ENCODE data around the gene EPHB1. TPM values are rescaled to one million over a fixed set of nuclear protein-coding genes. Genes with fewer than 3 reads are reported as not detected.

The EPHB1 gene
- total RNA-seq, 5 donors from 2014 or later (not counting 1 experiment from before 2014, with no cell fraction given): 0.28 to 0.72 (median 0.31) TPM; not detected in 1

DNA sequence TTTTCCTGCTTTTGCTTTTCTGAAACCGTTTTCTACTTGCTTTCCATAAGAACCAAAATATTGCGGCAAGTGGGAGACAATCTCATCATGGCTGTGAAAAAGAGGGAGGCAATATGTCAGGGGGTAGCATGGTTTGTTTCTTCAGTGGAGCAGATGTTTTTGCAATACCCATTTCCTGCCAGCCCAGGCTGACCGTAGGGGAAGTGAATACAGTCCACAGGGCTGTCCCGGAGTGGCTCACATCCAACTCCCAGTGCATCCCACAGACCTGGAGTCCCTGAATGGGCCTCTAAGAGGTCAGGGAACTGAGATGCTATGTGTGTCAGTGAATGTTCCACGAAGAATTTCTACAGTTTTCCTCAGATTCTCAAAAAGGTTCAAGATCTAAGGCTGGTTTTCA lies 69.6 kb downstream of the EPHB1 start:
- Mint-ChIP-seq H3K36me3 (no peaks in the 10 kb centered on the region), H3K27me3 (peaks cover 2 to 3% of the 10 kb centered on the region in 2 donors), H3K27ac (no peak overlapping the region), H3K4me1 (no peaks in the 10 kb centered on the region), H3K9me3 (no peaks in the 10 kb centered on the region), H3K4me3 (no peak overlapping the region)
- DNase-seq (no peak), ATAC-seq (replicated peaks in 1 of 4) (no peak)
- Histone ChIP-seq H3K27me3 (replicated peaks in 1 of 2; ENCODE audit: control insufficient read depth in 2 of 2, extremely low read depth in 1 of 2, insufficient read depth in 2 of 2, low read length in 1 of 2) (no peaks in the 10 kb centered on the region), H3K9me3 (no peaks in the 10 kb centered on the region), H3K4me3 (ENCODE audit: control insufficient read depth in 1 of 2, extremely low read depth in 1 of 2, low read length in 1 of 2) (no peak overlapping the region), H3K36me3 (ENCODE audit: control insufficient read depth in 2 of 2, extremely low read depth in 1 of 2, insufficient read depth in 1 of 2, low read length in 1 of 2) (no peaks in the 10 kb centered on the region), H3K4me1 (ENCODE audit: control insufficient read depth in 1 of 2, extremely low read depth in 1 of 2, insufficient read depth in 2 of 2, low read length in 2 of 2) (no peaks in the 10 kb centered on the region), H3K27ac (ENCODE audit: low read length) (no peak overlapping the region)
- ChIA-PET POLR2A (no interaction called here), CTCF (no interaction called here)
- 40% methylated on average over 1 of the region's 5 CpGs for WGBS (ENCODE audit: insufficient coverage)

DNA sequence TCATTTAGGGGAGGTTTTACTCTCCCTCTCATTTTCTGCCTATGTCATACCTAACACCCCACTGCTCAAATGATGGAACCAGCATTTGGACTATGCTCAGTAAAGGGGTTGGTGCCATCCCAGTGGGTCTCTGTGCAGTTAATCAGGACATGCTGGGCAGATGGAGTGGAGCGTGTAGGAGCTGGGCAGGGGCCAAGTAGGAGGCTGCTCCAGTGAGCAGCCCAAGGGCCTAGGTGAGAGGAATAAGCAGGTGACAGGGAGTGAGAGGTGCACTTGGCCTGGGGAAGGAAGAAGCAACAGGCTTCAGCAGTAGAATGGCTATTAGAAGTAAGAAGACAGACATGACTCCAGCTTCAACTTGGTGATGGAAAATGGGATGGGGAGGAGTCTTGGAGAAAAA lies 72.2 kb downstream of the EPHB1 start:
- WGBS (ENCODE audit: insufficient coverage): 56% methylated on average over 1 of the region's 1 CpG
- Mint-ChIP-seq H3K27me3 (peaks cover 2 to 3% of the 10 kb centered on the region in 2 donors), H3K27ac (no peak overlapping the region), H3K36me3 (no peaks in the 10 kb centered on the region), H3K4me3 (no peak overlapping the region), H3K9me3 (no peaks in the 10 kb centered on the region), H3K4me1 (no peaks in the 10 kb centered on the region)
- no peak overlapping the region for H3K4me3 ChIP-seq (ENCODE audit: control insufficient read depth in 1 of 2, extremely low read depth in 1 of 2, low read length in 1 of 2)
- H3K9me3 ChIP-seq: no peaks in the 10 kb centered on the region
- ATAC-seq (replicated peaks in 1 of 4) (no peak), DNase-seq (no peak)
- no peaks in the 10 kb centered on the region for H3K36me3 ChIP-seq (ENCODE audit: control insufficient read depth in 2 of 2, extremely low read depth in 1 of 2, insufficient read depth in 1 of 2, low read length in 1 of 2)
- ChIA-PET CTCF (no interaction called here), POLR2A (no interaction called here)
- H3K4me1 ChIP-seq (ENCODE audit: control insufficient read depth in 1 of 2, extremely low read depth in 1 of 2, insufficient read depth in 2 of 2, low read length in 2 of 2): no peaks in the 10 kb centered on the region
- no peaks in the 10 kb centered on the region for H3K27me3 ChIP-seq (replicated peaks in 1 of 2; ENCODE audit: control insufficient read depth in 2 of 2, extremely low read depth in 1 of 2, insufficient read depth in 2 of 2, low read length in 1 of 2)
- H3K27ac ChIP-seq (ENCODE audit: low read length): no peak overlapping the region

DNA sequence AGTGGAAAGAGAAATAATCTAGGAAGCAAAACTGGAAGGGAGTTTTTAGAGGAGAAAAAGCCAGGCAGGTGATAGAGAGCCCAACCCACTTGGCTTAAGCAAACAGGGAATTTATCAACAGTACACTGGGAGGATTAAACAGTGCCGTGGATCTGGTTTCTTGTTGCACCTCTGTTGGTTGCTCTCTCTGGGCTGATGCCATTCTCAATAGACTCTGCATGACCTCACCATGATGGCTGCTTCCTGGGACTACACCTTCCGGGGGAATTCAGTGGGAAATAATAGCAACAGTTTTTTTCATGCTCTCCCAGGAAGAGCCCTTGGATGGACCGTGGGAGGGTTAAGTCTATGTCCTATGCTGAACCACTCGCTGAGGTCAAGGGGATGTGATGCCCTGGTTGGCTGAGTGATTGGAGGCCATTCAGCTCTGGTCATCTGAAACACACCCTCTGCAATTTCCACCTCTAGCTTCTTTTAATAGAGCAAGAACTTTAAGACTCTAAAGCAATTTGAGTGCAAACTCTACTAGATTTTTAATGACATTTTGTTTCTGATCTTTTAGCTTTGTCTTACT lies 74.2 kb downstream of the EPHB1 start:
- Mint-ChIP-seq H3K27me3 (peaks cover 2 to 9% of the 10 kb centered on the region in 2 donors), H3K27ac (no peak overlapping the region), H3K36me3 (no peaks in the 10 kb centered on the region), H3K4me3 (no peak overlapping the region), H3K9me3 (no peaks in the 10 kb centered on the region), H3K4me1 (no peaks in the 10 kb centered on the region)
- POLR2A ChIA-PET: no interaction called here
- Histone ChIP-seq H3K9me3 (no peaks in the 10 kb centered on the region), H3K4me1 (ENCODE audit: control insufficient read depth in 1 of 2, extremely low read depth in 1 of 2, insufficient read depth in 2 of 2, low read length in 2 of 2) (no peaks in the 10 kb centered on the region), H3K36me3 (ENCODE audit: control insufficient read depth in 2 of 2, extremely low read depth in 1 of 2, insufficient read depth in 1 of 2, low read length in 1 of 2) (no peaks in the 10 kb centered on the region), H3K27ac (ENCODE audit: low read length) (no peak overlapping the region), H3K27me3 (replicated peaks in 1 of 2; ENCODE audit: control insufficient read depth in 2 of 2, extremely low read depth in 1 of 2, insufficient read depth in 2 of 2, low read length in 1 of 2) (no peaks in the 10 kb centered on the region), H3K4me3 (ENCODE audit: control insufficient read depth in 1 of 2, extremely low read depth in 1 of 2, low read length in 1 of 2) (no peak overlapping the region)
- DNase-seq (no peak), ATAC-seq (replicated peaks in 1 of 4) (no peak)
- WGBS (ENCODE audit: insufficient coverage): 100% methylated on average over 1 of the region's 4 CpGs
- CTCF ChIA-PET: no interaction called here

DNA sequence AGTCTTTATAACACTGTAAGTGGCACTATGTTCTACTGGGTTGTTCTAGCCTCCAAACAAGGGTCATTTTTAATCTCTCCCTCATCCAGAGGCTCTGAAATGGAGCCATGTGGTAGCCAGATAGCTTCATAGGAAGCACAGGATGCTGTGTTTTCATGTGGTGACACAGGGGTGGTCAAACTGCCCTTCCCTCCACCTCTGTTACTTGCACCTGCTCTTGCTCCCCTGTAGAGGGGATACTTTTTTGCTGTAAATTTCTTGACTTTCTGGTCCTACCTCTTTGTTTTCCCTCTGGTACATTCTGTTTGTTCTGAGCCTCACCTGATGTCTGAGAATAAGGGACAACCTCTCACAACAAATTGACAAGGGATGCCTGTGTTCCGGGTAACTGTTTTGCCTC lies 76.8 kb downstream of the EPHB1 start:
- ChIA-PET POLR2A (no interaction called here), CTCF (interaction anchor here in 1 of 2 donors (0.7 kb wide), 1 partner anchor 28 kb away, joined by 3 read pairs; no protein-coding TSS in a partner anchor)
- H3K4me1 ChIP-seq (ENCODE audit: control insufficient read depth in 1 of 2, extremely low read depth in 1 of 2, insufficient read depth in 2 of 2, low read length in 2 of 2): no peaks in the 10 kb centered on the region
- no peak overlapping the region for H3K4me3 ChIP-seq (ENCODE audit: control insufficient read depth in 1 of 2, extremely low read depth in 1 of 2, low read length in 1 of 2)
- H3K27ac ChIP-seq (ENCODE audit: low read length): no peak overlapping the region
- no CpG with 5 or more reads among the region's 1 CpG for WGBS (ENCODE audit: insufficient coverage)
- peaks cover 2 to 14% of the 10 kb centered on the region in 2 donors for H3K27me3 Mint-ChIP-seq
- H3K4me1 Mint-ChIP-seq: no peaks in the 10 kb centered on the region
- no peak overlapping the region for H3K4me3 Mint-ChIP-seq
- H3K27ac Mint-ChIP-seq: no peak overlapping the region
- no peak for DNase-seq
- H3K9me3 Mint-ChIP-seq: no peaks in the 10 kb centered on the region
- no peaks in the 10 kb centered on the region for H3K36me3 Mint-ChIP-seq
- no peaks in the 10 kb centered on the region for H3K9me3 ChIP-seq
- no peaks in the 10 kb centered on the region for H3K36me3 ChIP-seq (ENCODE audit: control insufficient read depth in 2 of 2, extremely low read depth in 1 of 2, insufficient read depth in 1 of 2, low read length in 1 of 2)
- H3K27me3 ChIP-seq (replicated peaks in 1 of 2; ENCODE audit: control insufficient read depth in 2 of 2, extremely low read depth in 1 of 2, insufficient read depth in 2 of 2, low read length in 1 of 2): peaks cover 0 to 4% of the 10 kb centered on the region in 2 experiments
- no peak for ATAC-seq (replicated peaks in 1 of 4)

DNA sequence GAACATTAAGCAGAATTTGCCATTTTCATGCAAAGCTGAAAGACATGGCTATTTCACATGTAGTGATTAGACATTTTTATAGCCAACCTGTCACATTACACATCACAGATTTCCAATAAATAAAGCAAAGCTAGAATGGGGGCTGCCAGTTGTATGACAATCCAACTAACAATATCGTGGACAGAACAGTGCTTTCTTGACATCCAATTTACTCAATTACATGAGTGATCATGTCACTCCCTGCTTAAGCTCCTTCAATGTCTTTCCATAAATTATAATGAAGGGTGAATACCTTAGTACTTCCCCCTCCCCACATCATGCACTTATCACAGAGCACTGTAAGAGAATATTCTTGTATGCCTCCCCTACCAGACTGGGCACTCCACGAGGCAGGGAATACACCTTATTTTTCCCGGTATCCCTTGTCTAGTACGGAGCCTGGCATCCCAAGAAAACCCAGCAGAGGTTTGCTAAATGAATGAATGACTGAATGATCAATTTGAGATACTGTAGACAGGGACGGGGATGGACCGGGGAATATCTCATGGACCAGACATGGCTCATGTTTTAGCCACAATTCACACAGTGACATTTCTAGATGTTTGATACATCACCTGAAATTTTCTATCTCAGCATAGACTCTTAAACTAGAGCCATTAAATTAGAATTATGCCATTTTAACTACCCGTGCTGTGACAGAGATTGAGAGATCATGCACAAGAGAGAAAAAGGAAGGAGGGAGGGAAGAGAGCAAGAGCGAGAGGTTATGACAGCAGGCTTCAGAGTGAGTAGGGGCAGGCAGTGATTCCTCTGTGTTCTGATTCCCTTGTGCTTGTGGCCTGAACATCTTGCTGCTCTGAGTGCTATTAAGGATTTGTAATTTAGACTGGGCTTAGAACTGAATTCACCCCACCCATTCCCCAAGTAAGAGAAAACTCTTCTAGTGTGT lies 77.7 kb downstream of the EPHB1 start:
- DNase-seq (no peak), ATAC-seq (replicated peaks in 1 of 4) (no peak)
- H3K9me3 ChIP-seq: no peaks in the 10 kb centered on the region
- H3K27ac ChIP-seq (ENCODE audit: low read length): no peak overlapping the region
- no peak overlapping the region for H3K4me3 ChIP-seq (ENCODE audit: control insufficient read depth in 1 of 2, extremely low read depth in 1 of 2, low read length in 1 of 2)
- H3K27ac Mint-ChIP-seq: no peak overlapping the region
- H3K4me3 Mint-ChIP-seq: no peak overlapping the region
- ChIA-PET POLR2A (no interaction called here), CTCF (no interaction called here)
- H3K27me3 ChIP-seq (replicated peaks in 1 of 2; ENCODE audit: control insufficient read depth in 2 of 2, extremely low read depth in 1 of 2, insufficient read depth in 2 of 2, low read length in 1 of 2): peaks cover 0 to 4% of the 10 kb centered on the region in 2 experiments
- peaks cover 0 to 14% of the 10 kb centered on the region in 2 donors for H3K27me3 Mint-ChIP-seq
- 95% methylated on average over 4 of the region's 8 CpGs for WGBS (ENCODE audit: insufficient coverage)
- H3K36me3 Mint-ChIP-seq: no peaks in the 10 kb centered on the region
- H3K4me1 Mint-ChIP-seq: no peaks in the 10 kb centered on the region
- H3K4me1 ChIP-seq (ENCODE audit: control insufficient read depth in 1 of 2, extremely low read depth in 1 of 2, insufficient read depth in 2 of 2, low read length in 2 of 2): no peaks in the 10 kb centered on the region
- H3K9me3 Mint-ChIP-seq: no peaks in the 10 kb centered on the region
- no peaks in the 10 kb centered on the region for H3K36me3 ChIP-seq (ENCODE audit: control insufficient read depth in 2 of 2, extremely low read depth in 1 of 2, insufficient read depth in 1 of 2, low read length in 1 of 2)

DNA sequence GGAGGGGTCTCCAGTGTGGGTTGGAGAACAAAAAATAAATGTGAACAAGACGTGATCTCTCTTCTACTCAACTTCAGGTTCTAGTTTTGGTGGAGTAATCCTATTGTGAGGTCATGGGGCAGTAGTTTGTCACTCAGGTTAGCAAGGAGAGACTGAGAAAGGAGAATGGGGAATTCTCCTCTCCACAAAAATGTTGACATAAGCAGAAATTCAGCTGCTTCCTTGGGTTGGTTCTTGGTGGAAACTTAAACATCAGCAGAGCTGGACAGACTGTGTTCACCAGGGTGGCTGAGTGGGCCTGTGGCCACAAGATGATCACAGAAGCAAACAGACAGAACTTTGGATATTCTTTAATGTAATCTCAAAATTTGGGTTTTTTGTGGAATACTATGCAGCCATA lies 78.7 kb downstream of the EPHB1 start:
- Mint-ChIP-seq H3K36me3 (no peaks in the 10 kb centered on the region), H3K4me1 (no peaks in the 10 kb centered on the region), H3K4me3 (no peak overlapping the region), H3K27ac (no peak overlapping the region), H3K9me3 (no peaks in the 10 kb centered on the region), H3K27me3 (peaks cover 0 to 13% of the 10 kb centered on the region in 2 donors)
- POLR2A ChIA-PET: no interaction called here
- no peaks in the 10 kb centered on the region for H3K36me3 ChIP-seq (ENCODE audit: control insufficient read depth in 2 of 2, extremely low read depth in 1 of 2, insufficient read depth in 1 of 2, low read length in 1 of 2)
- H3K9me3 ChIP-seq: no peaks in the 10 kb centered on the region
- no peak overlapping the region for H3K4me3 ChIP-seq (ENCODE audit: control insufficient read depth in 1 of 2, extremely low read depth in 1 of 2, low read length in 1 of 2)
- no peak overlapping the region for H3K27ac ChIP-seq (ENCODE audit: low read length)
- ATAC-seq (replicated peaks in 1 of 4): no peak
- H3K4me1 ChIP-seq (ENCODE audit: control insufficient read depth in 1 of 2, extremely low read depth in 1 of 2, insufficient read depth in 2 of 2, low read length in 2 of 2): no peaks in the 10 kb centered on the region
- CTCF ChIA-PET: no interaction called here
- peaks cover 0 to 4% of the 10 kb centered on the region in 2 experiments for H3K27me3 ChIP-seq (replicated peaks in 1 of 2; ENCODE audit: control insufficient read depth in 2 of 2, extremely low read depth in 1 of 2, insufficient read depth in 2 of 2, low read length in 1 of 2)
- no CpG with 5 or more reads among the region's 1 CpG for WGBS (ENCODE audit: insufficient coverage)
- DNase-seq: no peak

All from T-cell (primary cell).